Mammary epithelial cell (primary cell): ENCODE data around the gene SDC3.

Experiments
- CTCF ChIP-seq, 2 donors: IDR thresholded peaks in 1 of 2; conservative IDR thresholded peaks in 1 of 2; 2 replicates each; pipeline ENCODE4 v1.5.1; 2011 to 2012; ENCODE audit warnings: inconsistent platforms in 2 of 2, low read length in 2 of 2, mild to moderate bottlenecking in 2 of 2, control low read depth in 1 of 2, low read depth in 1 of 2; ENCODE audit not compliant: insufficient read depth in 1 of 2; ENCODE audit errors: extremely low read depth in 1 of 2
- EZH2 ChIP-seq: IDR thresholded peaks from 2 replicates; pipeline ENCODE4 v1.6.1; 2012; ENCODE audit warnings: low read length, inconsistent platforms, borderline replicate concordance

- TF ChIP-seq CTCF (conservative IDR thresholded peaks at IDR 0.05 in 1 of 2, IDR thresholded peaks at IDR 0.05 in 1 of 2; ENCODE audit: extremely low read depth in 1 of 2, insufficient read depth in 1 of 2, low read depth in 1 of 2, low read length in 2 of 2) (no peak), EZH2 (no peak)
These were observed 26.1 kb upstream of the SDC3 start for GRCh38 chr1:30934613-30935012.
